GM23248 (cell line): ENCODE data around the gene CATSPER1. TPM values are rescaled to one million over a fixed set of nuclear protein-coding genes. Genes with fewer than 3 reads are reported as not detected.
A peak's percentile ranks its signal among the peaks of the same experiment; 100 is the strongest.

Experiments used
- DNase-seq: peaks from one replicate; pipeline ENCODE4 v3.0.0-alpha.2; 2015
- H2AFZ ChIP-seq: fragments of 200-600 bp; sonication (generic); 2 replicates; pipeline ENCODE4 v1.6.1; 2016; ENCODE audit warnings: antibody characterized with exemption
- H3F3A ChIP-seq: fragments of 200-600 bp; sonication (generic); 2 replicates; pipeline ENCODE4 v1.6.1; 2016; ENCODE audit warnings: mild to moderate bottlenecking, antibody characterized with exemption, mixed run types; ENCODE audit not compliant: insufficient read depth
- H3K27ac ChIP-seq: fragments of 200-600 bp; sonication (generic); 2 replicates; pipeline ENCODE4 v1.5.1; 2016; ENCODE audit warnings: mild to moderate bottlenecking
- H3K27me3 ChIP-seq: fragments of 200-600 bp; sonication (generic); replicated peaks from 2 replicates; pipeline ENCODE4 v1.6.1; 2016; ENCODE audit warnings: mild to moderate bottlenecking; ENCODE audit not compliant: insufficient read depth
- H3K36me3 ChIP-seq: fragments of 200-600 bp; sonication (generic); 2 replicates; pipeline ENCODE4 v1.6.1; 2016; ENCODE audit warnings: low read depth, mild to moderate bottlenecking
- H3K4me1 ChIP-seq: fragments of 200-600 bp; sonication (generic); 2 replicates; pipeline ENCODE4 v1.6.1; 2016; ENCODE audit warnings: mild to moderate bottlenecking; ENCODE audit not compliant: insufficient read depth
- H3K4me2 ChIP-seq: fragments of 200-600 bp; sonication (generic); one replicate; pipeline ENCODE4 v1.6.1; 2016; ENCODE audit warnings: mild to moderate bottlenecking; ENCODE audit not compliant: unreplicated experiment
- H3K4me3 ChIP-seq: fragments of 200-600 bp; sonication (generic); 2 replicates; pipeline ENCODE4 v1.5.1; 2016; ENCODE audit warnings: mild to moderate bottlenecking
- H3K79me2 ChIP-seq: fragments of 200-600 bp; sonication (generic); 2 replicates; pipeline ENCODE4 v1.6.1; 2016; ENCODE audit warnings: mild to moderate bottlenecking; ENCODE audit not compliant: insufficient read depth
- H3K9ac ChIP-seq: fragments of 200-600 bp; sonication (generic); 2 replicates; pipeline ENCODE4 v1.6.1; 2016; ENCODE audit warnings: mild to moderate bottlenecking
- H3K9me2 ChIP-seq: fragments of 200-600 bp; sonication (generic); 2 replicates; pipeline ENCODE4 v1.6.1; 2016; ENCODE audit warnings: mixed run types, mild to moderate bottlenecking, moderate library complexity; ENCODE audit not compliant: insufficient read depth
- H3K9me3 ChIP-seq: fragments of 200-600 bp; sonication (generic); one replicate; pipeline ENCODE4 v1.6.1; 2017; ENCODE audit warnings: low read depth
- H4K20me1 ChIP-seq: fragments of 200-600 bp; sonication (generic); 2 replicates; pipeline ENCODE4 v1.6.0; 2016; ENCODE audit not compliant: insufficient read depth
- EZH2 ChIP-seq: fragments of 200-600 bp; sonication (generic); IDR thresholded peaks from 2 replicates; pipeline ENCODE4 v1.6.1; 2018; ENCODE audit warnings: antibody characterized with exemption, mild to moderate bottlenecking; ENCODE audit not compliant: insufficient read depth, poor library complexity, severe bottlenecking
- EZH2phosphoT487 ChIP-seq: fragments of 200-600 bp; sonication (generic); IDR thresholded peaks from 2 replicates; pipeline ENCODE4 v1.6.1; 2018; ENCODE audit warnings: antibody characterized with exemption, moderate library complexity, mild to moderate bottlenecking, low read depth; ENCODE audit not compliant: insufficient read depth
- WGBS, 2 experiments: methylation state at CpG; one replicate each; pipeline ENCODE4 v1.1.6; 2015 to 2017; ENCODE audit warnings: low lambda C conversion rate in 2 of 2, low coverage in 1 of 2; ENCODE audit errors: missing lambda C conversion rate in 2 of 2; 5-methylcytosine and 5-hydroxymethylcytosine counted together
- in situ Hi-C: fragments of 300-500 bp; cut with MboI; formaldehyde crosslinking; loops from 2 replicates; pipeline ENCODE4 v1.15.0; 2020
- polyA plus RNA-seq: library from polyadenylated mRNA; unstranded; fragments of >200 nt; fragmentation: Nextera tagmentation; extraction: Ambion mirVana; gene quantifications from 2 replicates; pipeline ENCODE4 v1.2.1, GENCODE V29; 2016
- total RNA-seq: library from RNA; depleted of rRNA; stranded (reverse); fragments of >200 nt; shearing (Covaris generic); gene quantifications from 2 replicates; pipeline ENCODE4 v1.2.3, GENCODE V29; 2014; rRNA removed

Gene CATSPER1
- total RNA-seq, result not detected in 2 replicates
- 1.1 and 1.7 TPM in 2 replicates for polyA plus RNA-seq

DNA sequence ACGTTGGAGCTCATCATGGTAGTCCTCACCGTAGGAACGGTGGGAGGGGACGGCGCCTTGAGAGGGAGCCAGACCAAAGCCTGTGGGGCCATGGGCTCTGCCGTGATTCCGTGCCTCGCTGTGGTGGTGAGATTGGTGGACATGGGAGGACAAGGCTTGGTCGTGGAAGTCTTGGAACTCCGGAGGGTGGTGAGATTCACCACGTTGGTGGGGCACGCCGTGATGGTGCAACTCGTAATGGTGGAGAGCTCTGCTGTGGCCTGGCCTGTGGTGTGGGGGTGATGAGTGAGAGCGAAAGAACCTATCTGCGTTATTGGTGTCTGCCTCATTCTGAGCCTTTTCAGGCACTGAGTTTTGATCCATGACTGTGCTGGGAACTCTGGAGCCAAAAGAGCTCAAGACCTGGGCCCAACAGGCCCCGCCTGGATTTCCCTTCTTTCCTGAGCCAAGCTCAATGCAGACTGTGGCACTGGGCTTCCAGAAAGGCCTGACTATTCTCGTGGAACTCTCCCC is at the start of gene CATSPER1:
TSS of gene CATSPER1 (minus strand) at position 463 of the 513 bp plus-strand sequence. CDS start at position 363, 100 bp downstream.
- Histone ChIP-seq H3F3A (no peaks in the 10 kb centered on the region), H3K4me1 (peaks cover 9% of the 10 kb centered on the region), H3K9ac (no peak within 1 kb of the TSS), H3K27me3 (no peaks in the 10 kb centered on the region), H3K9me3 (no peaks in the 10 kb centered on the region), H3K27ac (no peak within 1 kb of the TSS), H4K20me1 (no peaks in the 10 kb centered on the region), H3K79me2 (no peaks in the 10 kb centered on the region), H3K9me2 (no peaks in the 10 kb centered on the region), H3K4me2 (no peak within 1 kb of the TSS), H3K4me3 (no peak within 1 kb of the TSS), H2AFZ (no peak within 1 kb of the TSS), H3K36me3 (no peaks in the 10 kb centered on the region)
- no peak for TF ChIP-seq EZH2
- no peak for TF ChIP-seq EZH2phosphoT487
- 76 to 77% methylated on average over 18 of the region's 18 CpGs for WGBS, 2 experiments
- in situ Hi-C loops, result no loop called here
- DNase-seq, result no peak

DNA sequence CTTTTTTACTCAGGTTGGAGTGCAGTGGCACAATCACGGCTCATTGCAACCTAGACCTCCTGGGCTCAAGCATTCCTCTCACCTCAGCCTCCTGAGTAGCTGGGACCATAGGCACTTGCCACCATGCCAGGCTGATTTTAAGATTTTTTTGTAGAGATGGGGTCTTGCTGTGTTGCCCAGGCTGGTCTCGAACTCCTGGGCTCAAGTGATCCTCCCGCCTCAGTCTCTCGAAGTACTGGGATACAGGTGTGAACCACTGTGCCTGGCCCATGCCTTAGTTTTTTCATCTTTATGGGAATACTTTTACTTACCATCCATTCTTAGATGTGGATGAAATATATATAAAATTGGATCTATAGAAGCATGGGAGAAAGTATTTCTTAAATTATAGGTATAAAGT is 49.0 kb upstream of the CATSPER1 start:
- WGBS, 2 experiments, result 95% methylated on average over 4 of the region's 4 CpGs
- peaks cover 99% of the 10 kb centered on the region for H3K79me2 ChIP-seq
- in situ Hi-C loops, result no loop called here
- no peaks in the 10 kb centered on the region for H3K27me3 ChIP-seq
- H3K36me3 ChIP-seq, result 0 out of 2 replicates have a peak, but pooled peaks cover 10% of the 10 kb centered on the region
- no peak overlapping the region for H3K4me2 ChIP-seq
- peaks cover 15% of the 10 kb centered on the region for H3K4me1 ChIP-seq
- H3K4me3 ChIP-seq, result no peak overlapping the region
- no peaks in the 10 kb centered on the region for H3K9me2 ChIP-seq
- H3F3A ChIP-seq, result peaks cover 33% of the 10 kb centered on the region; the same call in 1 of the 2 replicates
- no peak for DNase-seq
- H3K9ac ChIP-seq, result no peak overlapping the region
- H3K27ac ChIP-seq, result no peak overlapping the region
- H4K20me1 ChIP-seq, result 0 out of 2 replicates have a peak, but pooled peaks cover 3% of the 10 kb centered on the region
- H2AFZ ChIP-seq, result no peak overlapping the region
- no peaks in the 10 kb centered on the region for H3K9me3 ChIP-seq
- TF ChIP-seq EZH2 (no peak), EZH2phosphoT487 (no peak)

DNA sequence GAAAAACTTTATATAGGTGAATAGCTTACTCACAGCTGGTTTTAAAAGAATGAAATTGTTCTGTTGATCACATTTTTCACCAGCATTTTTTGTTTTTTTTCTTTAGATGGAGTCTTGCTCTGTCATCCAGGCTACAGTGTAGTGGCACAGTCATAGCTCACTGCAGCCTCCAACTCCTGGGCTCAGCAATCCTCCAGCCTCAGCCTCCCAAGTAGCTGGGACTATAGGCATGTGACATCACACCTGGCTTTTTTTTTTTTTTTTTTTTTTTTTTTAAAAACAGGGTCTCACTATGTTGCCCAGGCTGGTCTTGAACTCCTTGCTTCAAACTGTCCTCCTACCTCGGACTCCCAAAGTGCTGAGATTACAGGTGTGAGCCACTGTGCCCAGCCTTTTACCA is 47.4 kb upstream of the CATSPER1 start:
- peaks cover 16% of the 10 kb centered on the region; the same call in 1 of the 2 replicates for H3K36me3 ChIP-seq
- in situ Hi-C loops, result no loop called here
- 0 out of 2 replicates have a peak, but pooled peaks cover 3% of the 10 kb centered on the region for H4K20me1 ChIP-seq
- H3K79me2 ChIP-seq, result peaks cover 83% of the 10 kb centered on the region
- H3K4me3 ChIP-seq, result no peak overlapping the region
- no peak overlapping the region for H3K4me2 ChIP-seq
- H3K9me2 ChIP-seq, result no peaks in the 10 kb centered on the region
- no peaks in the 10 kb centered on the region for H3K9me3 ChIP-seq
- no peak overlapping the region for H2AFZ ChIP-seq
- 100% methylated on average over 1 of the region's 1 CpG for WGBS, 2 experiments
- H3K4me1 ChIP-seq, result peaks cover 20% of the 10 kb centered on the region
- no peak overlapping the region for H3K9ac ChIP-seq
- no peaks in the 10 kb centered on the region for H3K27me3 ChIP-seq
- no peak for DNase-seq
- no peak overlapping the region for H3K27ac ChIP-seq
- peaks cover 36% of the 10 kb centered on the region for H3F3A ChIP-seq
- no peak for TF ChIP-seq EZH2phosphoT487
- TF ChIP-seq EZH2, result no peak

DNA sequence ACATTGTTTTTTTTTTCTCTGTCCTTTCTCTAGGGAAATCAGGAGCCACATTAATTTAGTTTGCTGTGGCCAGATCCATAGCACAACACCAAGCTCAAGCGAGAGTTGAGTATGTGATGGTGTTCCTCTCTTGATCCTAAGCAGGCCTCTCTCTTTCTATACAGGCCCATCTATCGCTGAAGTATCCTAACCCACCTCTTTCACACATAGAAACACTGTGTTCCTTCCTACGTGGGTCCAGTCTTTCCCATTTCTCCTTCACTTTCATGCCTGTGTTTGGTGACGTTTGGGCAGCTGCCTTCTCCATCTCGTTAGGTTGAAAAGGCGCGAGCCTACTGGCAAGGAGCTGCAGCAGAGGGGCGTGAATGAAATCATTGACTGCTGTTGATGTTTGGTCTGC is 46.2 kb upstream of the CATSPER1 start:
- H3K36me3 ChIP-seq, result peaks cover 24% of the 10 kb centered on the region; the same call in 1 of the 2 replicates
- peak overlapping the region; percentile 100 for H3K4me2 ChIP-seq
- H3K79me2 ChIP-seq, result peaks cover 71% of the 10 kb centered on the region
- H3K9me2 ChIP-seq, result no peaks in the 10 kb centered on the region
- H3K27ac ChIP-seq, result peak overlapping the region; percentile 62; the same call in 1 of the 2 replicates
- H3F3A ChIP-seq, result peaks cover 40% of the 10 kb centered on the region
- H4K20me1 ChIP-seq, result 0 out of 2 replicates have a peak, but pooled peaks cover 3% of the 10 kb centered on the region
- 74 to 79% methylated on average over 8 of the region's 8 CpGs for WGBS, 2 experiments
- no peak for DNase-seq
- TF ChIP-seq EZH2 (no peak), EZH2phosphoT487 (no peak)
- H2AFZ ChIP-seq, result no peak overlapping the region
- H3K27me3 ChIP-seq, result no peaks in the 10 kb centered on the region
- H3K9ac ChIP-seq, result peak overlapping the region; percentile 87; the same call in 1 of the 2 replicates
- H3K4me1 ChIP-seq, result peaks cover 23% of the 10 kb centered on the region
- in situ Hi-C loops, result no loop called here
- no peaks in the 10 kb centered on the region for H3K9me3 ChIP-seq
- peak overlapping the region; percentile 90 for H3K4me3 ChIP-seq
